OCI-LY7 (cell line): ENCODE data around the gene DOCK9. TPM values are rescaled to one million over a fixed set of nuclear protein-coding genes. Genes with fewer than 3 reads are reported as not detected.

Source experiments
- BruUV-seq: library from RNA; stranded (reverse); fragments of 400-500 nt; replicated peaks from 2 replicates; lab custom pipeline; 2021; lab: Mats Ljungman, UMichigan
- CTCF ChIA-PET: fragments of 300-600 bp; sonication (Branson Sonifier 250); formaldehyde crosslinking; loops from one replicate; lab custom pipeline; 2022; ENCODE audit warnings: antibody characterized with exemption; ENCODE audit not compliant: unreplicated experiment; lab: Charles Lee
- POLR2A ChIA-PET: fragments of 300-600 bp; sonication (Branson Sonifier 250); formaldehyde crosslinking; loops from one replicate; lab custom pipeline; 2022; ENCODE audit warnings: antibody characterized with exemption; lab: Charles Lee
- DNase-seq: peaks from one replicate; pipeline ENCODE4 v3.0.0-alpha.2; 2015; ENCODE audit warnings: low spot score
- H2AFZ ChIP-seq: fragments of 200-600 bp; sonication (generic), shearing (Covaris generic); 2 replicates; pipeline ENCODE4 v1.6.1; 2014; ENCODE audit warnings: mild to moderate bottlenecking, antibody characterized with exemption, low read length, moderate library complexity
- H3K27ac ChIP-seq: fragments of 200-600 bp; sonication (generic); 2 replicates; pipeline ENCODE4 v1.5.1; 2014; ENCODE audit warnings: mixed run types, low read depth, mild to moderate bottlenecking, moderate library complexity, low read length, inconsistent platforms; ENCODE audit not compliant: poor library complexity, severe bottlenecking
- H3K36me3 ChIP-seq: fragments of 200-600 bp; sonication (generic); 2 replicates; pipeline ENCODE4 v1.6.1; 2014; ENCODE audit warnings: mild to moderate bottlenecking, antibody characterized with exemption, low read length, moderate library complexity, mixed read lengths; ENCODE audit not compliant: insufficient read depth
- H3K4me1 ChIP-seq: fragments of 200-600 bp; sonication (generic); 2 replicates; pipeline ENCODE4 v1.5.1; 2014; ENCODE audit warnings: mild to moderate bottlenecking, low read length; ENCODE audit not compliant: insufficient read depth, poor library complexity, severe bottlenecking
- H3K4me2 ChIP-seq: fragments of 200-600 bp; sonication (generic); 2 replicates; pipeline ENCODE4 v1.6.1; 2014; ENCODE audit warnings: mild to moderate bottlenecking, low read length
- H3K4me3 ChIP-seq: fragments of 200-600 bp; sonication (generic); 2 replicates; pipeline ENCODE4 v1.5.1; 2014; ENCODE audit warnings: mild to moderate bottlenecking, low read depth, low read length; ENCODE audit not compliant: poor library complexity, severe bottlenecking
- H3K79me2 ChIP-seq: fragments of 200-600 bp; sonication (generic); 2 replicates; pipeline ENCODE4 v1.6.1; 2016; ENCODE audit warnings: low read depth, mild to moderate bottlenecking, low read length, moderate library complexity, mixed read lengths; ENCODE audit not compliant: insufficient read depth
- H3K9me2 ChIP-seq: fragments of 200-600 bp; sonication (generic); 2 replicates; pipeline ENCODE4 v1.6.1; 2016; ENCODE audit warnings: mild to moderate bottlenecking, low read length, mixed read lengths; ENCODE audit not compliant: insufficient read depth
- H3K9me3 ChIP-seq: fragments of 200-600 bp; sonication (generic); 2 replicates; pipeline ENCODE4 v1.6.1; 2014; ENCODE audit warnings: mild to moderate bottlenecking, mixed run types, low read length, mixed read lengths
- H4K20me1 ChIP-seq: fragments of 200-600 bp; sonication (generic); 2 replicates; pipeline ENCODE4 v1.6.1; 2014; ENCODE audit warnings: mild to moderate bottlenecking, antibody characterized with exemption, low read length, moderate library complexity, mixed read lengths; ENCODE audit not compliant: insufficient read depth
- EZH2phosphoT487 ChIP-seq: fragments of 200-600 bp; sonication (generic); IDR thresholded peaks from 2 replicates; pipeline ENCODE4 v1.6.1; 2018; ENCODE audit warnings: low read depth, borderline replicate concordance, mild to moderate bottlenecking, mixed run types, antibody characterized with exemption, low read length, moderate library complexity, mixed read lengths
- intact Hi-C: fragments of 100-400 bp; cut with micrococcal nuclease; formaldehyde crosslinking; loops from one replicate; pipeline ENCODE4 v1.10.0; 2022; ENCODE audit not compliant: unreplicated experiment
- total RNA-seq, 2 experiments: library from RNA; depleted of rRNA in 1 of 2; stranded (reverse); fragments of >200 nt in 1 of 2; shearing (Covaris generic) in 1 of 2; gene quantifications; 2 replicates each; pipeline ENCODE4 v1.2.3, GENCODE V29; 2014 to 2022
- TF ChIP-seq, protein P1 (sequence below): fragments of 200-600 bp; sonication (generic); conservative IDR thresholded peaks from 2 replicates; pipeline ENCODE4 v1.5.1; 2014; ENCODE audit warnings: mild to moderate bottlenecking, antibody characterized with exemption, low read length, moderate library complexity, mixed read lengths

DOCK9 gene
- total RNA-seq, 2 experiments from 2014 or later = 24.0 to 28.0 TPM

DNA sequence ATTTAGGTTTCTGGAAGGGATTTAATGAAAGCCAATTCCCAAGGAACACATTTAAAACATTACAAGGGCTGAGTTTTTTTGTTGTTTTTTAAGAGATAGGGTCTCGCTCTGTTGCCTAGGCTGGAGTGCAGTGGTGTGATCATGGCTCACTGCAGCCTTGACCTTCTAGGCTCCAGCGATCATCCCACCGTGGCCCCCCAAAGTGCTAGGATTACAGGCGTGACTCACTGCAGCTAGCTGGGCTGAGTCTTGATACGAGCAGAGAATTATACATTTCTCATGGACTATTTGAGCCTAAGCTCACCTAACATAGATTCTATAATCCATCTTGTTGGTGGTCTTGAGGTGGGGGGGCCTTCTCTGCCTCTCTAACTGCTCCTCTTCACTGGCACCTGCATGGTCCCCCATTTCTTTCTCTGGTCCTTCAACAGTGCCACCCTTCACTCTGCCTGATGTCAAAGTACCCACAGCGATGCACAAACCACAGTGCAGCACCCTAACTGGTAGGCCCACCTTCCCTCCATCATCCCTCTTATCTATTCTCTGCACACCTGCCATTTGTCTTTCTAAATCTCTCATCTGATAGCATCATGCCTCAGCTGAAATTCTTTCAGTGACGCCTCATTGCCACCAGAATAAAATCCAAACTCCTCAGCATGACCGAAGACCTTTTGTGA lies 37.4 kb downstream of the DOCK9 start:
- no peaks in the 10 kb centered on the region for H3K4me1 ChIP-seq
- no peak for DNase-seq
- H3K36me3 ChIP-seq = no peaks in the 10 kb centered on the region
- CTCF ChIA-PET = no interaction called here
- H3K79me2 ChIP-seq = no peaks in the 10 kb centered on the region
- no peak overlapping the region for H3K4me2 ChIP-seq
- no TSS peak for BruUV-seq
- no peaks in the 10 kb centered on the region for H4K20me1 ChIP-seq
- H3K9me3 ChIP-seq = no peaks in the 10 kb centered on the region
- TF ChIP-seq, protein P1, sequence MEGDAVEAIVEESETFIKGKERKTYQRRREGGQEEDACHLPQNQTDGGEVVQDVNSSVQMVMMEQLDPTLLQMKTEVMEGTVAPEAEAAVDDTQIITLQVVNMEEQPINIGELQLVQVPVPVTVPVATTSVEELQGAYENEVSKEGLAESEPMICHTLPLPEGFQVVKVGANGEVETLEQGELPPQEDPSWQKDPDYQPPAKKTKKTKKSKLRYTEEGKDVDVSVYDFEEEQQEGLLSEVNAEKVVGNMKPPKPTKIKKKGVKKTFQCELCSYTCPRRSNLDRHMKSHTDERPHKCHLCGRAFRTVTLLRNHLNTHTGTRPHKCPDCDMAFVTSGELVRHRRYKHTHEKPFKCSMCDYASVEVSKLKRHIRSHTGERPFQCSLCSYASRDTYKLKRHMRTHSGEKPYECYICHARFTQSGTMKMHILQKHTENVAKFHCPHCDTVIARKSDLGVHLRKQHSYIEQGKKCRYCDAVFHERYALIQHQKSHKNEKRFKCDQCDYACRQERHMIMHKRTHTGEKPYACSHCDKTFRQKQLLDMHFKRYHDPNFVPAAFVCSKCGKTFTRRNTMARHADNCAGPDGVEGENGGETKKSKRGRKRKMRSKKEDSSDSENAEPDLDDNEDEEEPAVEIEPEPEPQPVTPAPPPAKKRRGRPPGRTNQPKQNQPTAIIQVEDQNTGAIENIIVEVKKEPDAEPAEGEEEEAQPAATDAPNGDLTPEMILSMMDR = no peak
- no peak for TF ChIP-seq EZH2phosphoT487
- no peak overlapping the region for H2AFZ ChIP-seq
- H3K9me2 ChIP-seq = no peaks in the 10 kb centered on the region
- intact Hi-C loops = no loop called here
- no peak overlapping the region for H3K4me3 ChIP-seq
- POLR2A ChIA-PET = no interaction called here
- no peak overlapping the region for H3K27ac ChIP-seq

DNA sequence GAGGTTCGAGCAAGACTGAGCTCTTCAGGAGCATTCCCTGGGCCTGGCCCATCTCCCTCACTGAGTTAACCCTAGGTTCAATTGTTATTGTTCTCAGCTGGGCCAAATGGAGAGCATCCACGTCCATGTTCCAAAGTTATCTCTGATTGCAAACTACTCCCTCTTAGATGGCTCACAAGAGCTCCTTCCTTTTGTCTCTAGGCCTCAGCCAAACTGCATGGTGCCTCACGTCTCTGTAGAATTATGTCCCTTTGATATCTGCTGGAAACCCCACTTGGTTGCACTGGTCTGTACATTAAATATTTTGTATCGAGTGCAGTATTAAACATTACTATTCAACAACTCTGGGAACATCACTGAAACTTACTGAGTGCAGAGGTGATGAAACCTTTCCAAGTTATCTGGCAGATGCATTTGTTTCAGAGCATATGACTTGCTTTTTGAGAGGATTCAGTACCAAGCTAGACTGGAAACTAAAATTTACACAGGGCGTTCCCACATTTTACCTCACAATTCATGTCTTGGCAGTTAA lies 38.1 kb downstream of the DOCK9 start:
- DNase-seq = no peak
- POLR2A ChIA-PET = interaction anchor here (0.5 kb wide), 1 partner anchor 318 kb away, joined by 3 read pairs; no protein-coding TSS in a partner anchor
- Histone ChIP-seq H3K4me1 (no peaks in the 10 kb centered on the region), H3K27ac (no peak overlapping the region), H3K4me2 (no peak overlapping the region), H4K20me1 (no peaks in the 10 kb centered on the region), H3K36me3 (no peaks in the 10 kb centered on the region; the same call in 1 of the 2 replicates), H2AFZ (no peak overlapping the region), H3K79me2 (no peaks in the 10 kb centered on the region), H3K4me3 (no peak overlapping the region), H3K9me3 (no peaks in the 10 kb centered on the region), H3K9me2 (no peaks in the 10 kb centered on the region)
- TF ChIP-seq, protein P1 = no peak
- no peak for TF ChIP-seq EZH2phosphoT487
- CTCF ChIA-PET = no interaction called here
- intact Hi-C loops = no loop called here
- no TSS peak for BruUV-seq

DNA sequence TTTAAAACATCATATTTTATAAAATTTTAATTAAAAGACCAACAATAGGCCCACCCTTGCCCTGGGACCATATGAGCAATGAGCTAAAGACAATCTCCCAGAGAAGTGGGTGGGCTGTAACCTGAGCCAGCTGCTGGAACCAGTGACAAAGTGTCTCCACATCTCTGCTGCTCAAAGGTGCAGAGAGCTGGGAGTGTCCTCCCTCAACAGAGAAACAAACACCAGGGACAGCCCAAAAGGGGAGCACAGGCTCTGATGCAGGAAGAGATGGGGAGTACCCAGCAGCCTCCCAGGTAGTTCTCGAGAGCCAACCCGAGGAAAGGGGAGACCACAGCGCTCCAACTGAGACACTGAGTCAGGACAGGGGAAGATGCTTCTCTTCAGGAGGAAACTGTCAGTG lies 39.1 kb downstream of the DOCK9 start:
- no peak overlapping the region for H3K4me3 ChIP-seq
- no peak overlapping the region for H3K4me2 ChIP-seq
- H3K36me3 ChIP-seq = no peaks in the 10 kb centered on the region; the same call in 1 of the 2 replicates
- no peaks in the 10 kb centered on the region for H3K4me1 ChIP-seq
- H4K20me1 ChIP-seq = no peaks in the 10 kb centered on the region
- BruUV-seq = no TSS peak
- H3K79me2 ChIP-seq = no peaks in the 10 kb centered on the region
- no peak overlapping the region for H2AFZ ChIP-seq
- H3K27ac ChIP-seq = no peak overlapping the region
- no peaks in the 10 kb centered on the region for H3K9me2 ChIP-seq
- DNase-seq = no peak
- CTCF ChIA-PET = no interaction called here
- TF ChIP-seq, protein P1 = no peak
- no peak for TF ChIP-seq EZH2phosphoT487
- POLR2A ChIA-PET = no interaction called here
- H3K9me3 ChIP-seq = no peaks in the 10 kb centered on the region
- intact Hi-C loops = no loop called here
